ENCODE data around the gene KREMEN1.

DNA sequence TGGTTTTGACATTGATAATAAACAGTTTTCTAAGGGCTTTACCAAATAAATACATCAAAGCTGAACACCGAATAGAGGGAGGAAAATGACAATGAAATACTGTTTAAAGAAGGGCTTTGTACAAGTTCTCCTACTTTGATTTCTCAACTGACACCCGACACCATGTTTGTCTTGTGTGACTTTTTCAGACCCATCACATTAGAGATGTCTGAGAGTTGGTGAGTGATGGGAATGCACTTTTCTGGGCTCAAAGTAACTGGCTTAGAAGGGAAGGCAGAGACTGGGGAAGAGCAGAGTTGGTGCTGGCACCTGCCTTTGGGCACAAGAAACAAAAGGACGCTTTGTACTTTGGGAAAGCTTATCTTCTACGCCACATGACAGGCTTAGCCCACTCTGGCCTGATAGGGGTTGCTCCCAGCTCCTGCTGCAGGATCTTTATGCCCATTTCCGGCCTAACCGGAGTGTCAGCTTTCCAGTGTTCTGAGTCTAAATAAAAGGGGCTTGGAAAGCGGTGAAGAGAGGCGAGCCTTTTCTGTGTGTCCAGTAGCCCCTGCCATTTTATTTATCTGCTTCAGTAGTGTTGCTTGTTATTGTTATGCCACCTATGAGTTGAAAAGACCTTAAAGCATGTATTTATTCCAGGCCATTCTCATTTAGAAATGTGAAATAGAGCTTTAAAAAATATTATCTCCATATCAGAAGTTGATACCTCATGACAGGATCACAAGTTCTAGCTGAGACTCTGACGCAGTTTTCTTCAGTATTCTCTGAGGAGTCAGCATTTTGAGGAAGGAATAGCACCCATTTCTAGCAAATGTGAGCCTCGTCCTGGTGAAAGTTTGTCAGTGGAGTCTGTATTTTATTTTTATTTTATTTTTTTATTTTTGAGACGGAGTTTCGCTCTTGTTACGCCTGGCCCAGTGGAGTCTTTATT lies 24.2 kb downstream of the KREMEN1 start:
- TF ChIP-seq, protein P1, sequence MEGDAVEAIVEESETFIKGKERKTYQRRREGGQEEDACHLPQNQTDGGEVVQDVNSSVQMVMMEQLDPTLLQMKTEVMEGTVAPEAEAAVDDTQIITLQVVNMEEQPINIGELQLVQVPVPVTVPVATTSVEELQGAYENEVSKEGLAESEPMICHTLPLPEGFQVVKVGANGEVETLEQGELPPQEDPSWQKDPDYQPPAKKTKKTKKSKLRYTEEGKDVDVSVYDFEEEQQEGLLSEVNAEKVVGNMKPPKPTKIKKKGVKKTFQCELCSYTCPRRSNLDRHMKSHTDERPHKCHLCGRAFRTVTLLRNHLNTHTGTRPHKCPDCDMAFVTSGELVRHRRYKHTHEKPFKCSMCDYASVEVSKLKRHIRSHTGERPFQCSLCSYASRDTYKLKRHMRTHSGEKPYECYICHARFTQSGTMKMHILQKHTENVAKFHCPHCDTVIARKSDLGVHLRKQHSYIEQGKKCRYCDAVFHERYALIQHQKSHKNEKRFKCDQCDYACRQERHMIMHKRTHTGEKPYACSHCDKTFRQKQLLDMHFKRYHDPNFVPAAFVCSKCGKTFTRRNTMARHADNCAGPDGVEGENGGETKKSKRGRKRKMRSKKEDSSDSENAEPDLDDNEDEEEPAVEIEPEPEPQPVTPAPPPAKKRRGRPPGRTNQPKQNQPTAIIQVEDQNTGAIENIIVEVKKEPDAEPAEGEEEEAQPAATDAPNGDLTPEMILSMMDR (IDR thresholded peaks at IDR 0.05) = no peak
- TF ChIP-seq EZH2 (IDR thresholded peaks at IDR 0.05) (no peak), EZH2phosphoT487 (IDR thresholded peaks at IDR 0.05) (no peak)

All from neural progenitor cell (in vitro differentiated cells).